Stimulated activated CD4-positive, alpha-beta T cell treated with anti-CD3 and anti-CD28 coated beads, Interleukin-15, amount 100 ng/mL, for 48 hours (primary cell): Measurements from ENCODE around the gene ANKRD55.
"Not testable (repeated sequence)": the region's sequence is repeated elsewhere in the genome, so short reads cannot be mapped to it uniquely, and the experiment has no call there.

Source experiments
- DNase-seq, 2 donors: peaks; one replicate each; pipeline ENCODE4 v3.0.0-alpha.2; 2020; ENCODE audit warnings: low read depth in 2 of 2

Gene ANKRD55

GRCh38 chr5:56233230-56233629 is at the start of gene ANKRD55:
ANKRD55 (minus strand) TSS chr5:56233330; CDS start chr5:56232913, 417 bp downstream.
- DNase-seq, result no peak

- no peak for DNase-seq
Observed at GRCh38 chr5:56282216-56282615, 49.1 kb upstream of the ANKRD55 start.

- no peak for DNase-seq
Observed at GRCh38 chr5:56281489-56282165, 48.5 kb upstream of the ANKRD55 start.

GRCh38 chr5:56279979-56280378 is 46.8 kb upstream of the ANKRD55 start:
- no peak for DNase-seq

- no peak for DNase-seq
Observed at GRCh38 chr5:56279291-56279690, 46.2 kb upstream of the ANKRD55 start.

- DNase-seq, result no peak
Observed at GRCh38 chr5:56278335-56278753, 45.2 kb upstream of the ANKRD55 start.

- no peak for DNase-seq
Observed at GRCh38 chr5:56277573-56277972, 44.4 kb upstream of the ANKRD55 start.

- DNase-seq, result no peak
Observed at GRCh38 chr5:56273376-56273955, 40.3 kb upstream of the ANKRD55 start.

- DNase-seq, result no peak
Observed at GRCh38 chr5:56272765-56273164, 39.6 kb upstream of the ANKRD55 start.

- peak; percentile 70 to 71 for DNase-seq
Observed at GRCh38 chr5:56270568-56271392, 37.6 kb upstream of the ANKRD55 start.

- no peak for DNase-seq
Observed at GRCh38 chr5:56270058-56270457, 36.9 kb upstream of the ANKRD55 start.

GRCh38 chr5:56269216-56269927 is 36.2 kb upstream of the ANKRD55 start:
- no peak for DNase-seq

GRCh38 chr5:56268707-56269106 is 35.6 kb upstream of the ANKRD55 start:
- DNase-seq, result not testable (repeated sequence)

GRCh38 chr5:56267856-56268255 is 34.7 kb upstream of the ANKRD55 start:
- DNase-seq, result no peak

GRCh38 chr5:56264417-56265025 is 31.4 kb upstream of the ANKRD55 start:
- DNase-seq, result no peak

- DNase-seq, result no peak
Observed at GRCh38 chr5:56262279-56262678, 29.1 kb upstream of the ANKRD55 start.

- DNase-seq, result no peak
Observed at GRCh38 chr5:56259002-56259511, 25.9 kb upstream of the ANKRD55 start.

- DNase-seq, result not testable (repeated sequence)
Observed at GRCh38 chr5:56257763-56258529, 24.8 kb upstream of the ANKRD55 start.

GRCh38 chr5:56257010-56257409 is 23.9 kb upstream of the ANKRD55 start:
- no peak for DNase-seq

GRCh38 chr5:56255502-56255901 is 22.4 kb upstream of the ANKRD55 start:
- no peak for DNase-seq

- no peak for DNase-seq
Observed at GRCh38 chr5:56253924-56254323, 20.8 kb upstream of the ANKRD55 start.
